Erythroblast (primary cell): ENCODE data around the gene CDC42BPB.

Experiments used
- GATA1 ChIP-seq: IDR thresholded peaks from 2 replicates; pipeline ENCODE4 v1.6.1; 2011; ENCODE audit warnings: low read depth, mild to moderate bottlenecking, control low read depth, low read length, moderate library complexity
- POLR2A ChIP-seq: IDR thresholded peaks from 2 replicates; pipeline ENCODE4 v1.6.1; 2011; ENCODE audit warnings: mild to moderate bottlenecking, low read length

DNA sequence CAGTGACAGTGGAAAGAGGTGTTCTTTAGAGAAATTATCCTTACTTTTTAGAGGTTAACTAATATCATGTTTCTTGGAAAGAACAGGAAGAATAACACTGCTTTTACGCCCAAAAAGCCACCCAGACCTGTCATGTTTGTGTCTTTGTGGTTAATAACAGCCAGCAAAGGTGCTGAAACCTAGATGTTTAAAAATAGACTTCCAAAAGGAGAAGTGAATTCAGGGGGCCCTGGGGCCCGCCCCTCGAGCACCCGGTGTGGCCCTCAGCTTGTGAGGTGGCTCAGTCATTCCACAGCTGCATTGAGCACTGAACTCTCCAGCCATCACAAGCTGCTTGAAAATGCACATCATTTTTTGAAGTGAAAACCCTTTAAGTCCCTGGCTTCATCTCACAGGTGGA lies 155.7 kb downstream of the CDC42BPB start:
- no peak for TF ChIP-seq POLR2A
- TF ChIP-seq GATA1 = no peak
